Activated T-helper 17 cell treated with anti-CD3 and anti-CD28 coated beads, Interleukin-2, amount 50 U/mL, for 72 hours (primary cell): Measurements from ENCODE around the gene TMEM205. TPM values are rescaled to one million over a fixed set of nuclear protein-coding genes. Genes with fewer than 3 reads are reported as not detected.
"Not testable (repeated sequence)": the region's sequence is repeated elsewhere in the genome, so short reads cannot be mapped to it uniquely, and the experiment has no call there.

Experiments used
- ATAC-seq: fragments of 150-1000 bp; cut with Tn5 transposase; replicated peaks from 2 replicates; pipeline ENCODE4 v1.10.0; 2021; ENCODE audit warnings: mild to moderate bottlenecking, moderate library complexity
- H3K27ac Mint-ChIP-seq: one replicate; pipeline ENCODE4 v1.8.0; 2022; ENCODE audit warnings: mixed read lengths
- H3K27me3 Mint-ChIP-seq: one replicate; pipeline ENCODE4 v1.8.0; 2022; ENCODE audit warnings: mixed read lengths
- H3K36me3 Mint-ChIP-seq: one replicate; pipeline ENCODE4 v1.8.0; 2022; ENCODE audit warnings: low read depth, mild to moderate bottlenecking, mixed read lengths
- H3K4me1 Mint-ChIP-seq: one replicate; pipeline ENCODE4 v1.8.0; 2022; ENCODE audit warnings: mixed read lengths
- H3K4me3 Mint-ChIP-seq: one replicate; pipeline ENCODE4 v1.8.0; 2022; ENCODE audit warnings: mild to moderate bottlenecking, mixed read lengths
- H3K9me3 Mint-ChIP-seq: one replicate; pipeline ENCODE4 v1.8.0; 2022; ENCODE audit warnings: mixed read lengths
- total RNA-seq, 2 donors: library from RNA; stranded (reverse); gene quantifications; one replicate each; pipeline ENCODE4 v1.2.3, GENCODE V29; 2022

TMEM205 gene
- total RNA-seq, 2 donors from 2014 or later: 30.9 to 31.0 TPM

- Mint-ChIP-seq H3K4me3 (no peak overlapping the region), H3K4me1 (peaks cover 4% of the 10 kb centered on the region), H3K9me3 (no peaks in the 10 kb centered on the region), H3K27me3 (peaks cover 3% of the 10 kb centered on the region), H3K27ac (no peak overlapping the region), H3K36me3 (no peaks in the 10 kb centered on the region)
- ATAC-seq: no peak
Measured at GRCh38 chr19:11361037-11361770, 15.1 kb upstream of the TMEM205 start.

GRCh38 chr19:11359421-11359820 is 13.4 kb upstream of the TMEM205 start:
- Mint-ChIP-seq H3K27ac (no peak overlapping the region), H3K9me3 (no peaks in the 10 kb centered on the region), H3K4me1 (peaks cover 11% of the 10 kb centered on the region), H3K27me3 (peaks cover 7% of the 10 kb centered on the region), H3K36me3 (no peaks in the 10 kb centered on the region), H3K4me3 (no peak overlapping the region)
- ATAC-seq: no peak

- Mint-ChIP-seq H3K4me3 (peak overlapping the region; percentile 74), H3K4me1 (peaks cover 11% of the 10 kb centered on the region), H3K9me3 (no peaks in the 10 kb centered on the region), H3K27me3 (peaks cover 7% of the 10 kb centered on the region), H3K36me3 (no peaks in the 10 kb centered on the region), H3K27ac (no peak overlapping the region)
- no peak for ATAC-seq
Measured at GRCh38 chr19:11356676-11357550, 10.8 kb upstream of the TMEM205 start.

- Mint-ChIP-seq H3K36me3 (no peaks in the 10 kb centered on the region), H3K27ac (peak overlapping the region; percentile 73), H3K27me3 (peaks cover 7% of the 10 kb centered on the region), H3K4me3 (peak overlapping the region; percentile 74), H3K9me3 (no peaks in the 10 kb centered on the region), H3K4me1 (peaks cover 11% of the 10 kb centered on the region)
- ATAC-seq: no peak
Measured at GRCh38 chr19:11356074-11356397, 10.0 kb upstream of the TMEM205 start.

GRCh38 chr19:11355160-11356073 is 9.3 kb upstream of the TMEM205 start, which contains the start of gene PLPPR2:
Gene PLPPR2, plus strand, starts transcription at chr19:11355432. Its CDS starts 2,242 bp downstream, at chr19:11357674.
- peak; percentile 93 for ATAC-seq
- H3K27me3 Mint-ChIP-seq: peaks cover 7% of the 10 kb centered on the region
- H3K9me3 Mint-ChIP-seq: no peaks in the 10 kb centered on the region
- no peaks in the 10 kb centered on the region for H3K36me3 Mint-ChIP-seq
- H3K27ac Mint-ChIP-seq: peak within 1 kb of the TSS; percentile 73
- peaks cover 11% of the 10 kb centered on the region for H3K4me1 Mint-ChIP-seq
- peak within 1 kb of the TSS; percentile 74 for H3K4me3 Mint-ChIP-seq

GRCh38 chr19:11354102-11354501 is 8.0 kb upstream of the TMEM205 start:
- H3K27me3 Mint-ChIP-seq, H3K9me3 Mint-ChIP-seq, ATAC-seq, H3K36me3 Mint-ChIP-seq, H3K27ac Mint-ChIP-seq: not testable (repeated sequence)
- peaks cover 11% of the 10 kb centered on the region for H3K4me1 Mint-ChIP-seq
- H3K4me3 Mint-ChIP-seq: peak overlapping the region; percentile 74

GRCh38 chr19:11349171-11349570 is 3.1 kb upstream of the TMEM205 start:
- H3K4me1 Mint-ChIP-seq: peaks cover 9% of the 10 kb centered on the region
- no peak overlapping the region for H3K4me3 Mint-ChIP-seq
- H3K9me3 Mint-ChIP-seq: no peaks in the 10 kb centered on the region
- H3K27ac Mint-ChIP-seq: no peak overlapping the region
- H3K27me3 Mint-ChIP-seq: no peaks in the 10 kb centered on the region
- no peaks in the 10 kb centered on the region for H3K36me3 Mint-ChIP-seq
- ATAC-seq: no peak

- ATAC-seq: no peak
- Mint-ChIP-seq H3K9me3 (no peaks in the 10 kb centered on the region), H3K36me3 (no peaks in the 10 kb centered on the region), H3K27ac (no peak overlapping the region), H3K4me1 (peaks cover 9% of the 10 kb centered on the region), H3K4me3 (peak overlapping the region; percentile 94), H3K27me3 (no peaks in the 10 kb centered on the region)
Measured at GRCh38 chr19:11347546-11348039, 1.5 kb upstream of the TMEM205 start.

- Mint-ChIP-seq H3K27me3 (no peaks in the 10 kb centered on the region), H3K36me3 (no peaks in the 10 kb centered on the region), H3K4me1 (peaks cover 9% of the 10 kb centered on the region), H3K27ac (peak overlapping the region; percentile 91), H3K9me3 (no peaks in the 10 kb centered on the region), H3K4me3 (peak overlapping the region; percentile 94)
- no peak for ATAC-seq
Measured at GRCh38 chr19:11345122-11345803, 805 bp downstream of the TMEM205 start.

GRCh38 chr19:11342429-11342828 is 3.6 kb downstream of the TMEM205 start:
- H3K36me3 Mint-ChIP-seq: no peaks in the 10 kb centered on the region
- H3K27ac Mint-ChIP-seq: no peak overlapping the region
- no peaks in the 10 kb centered on the region for H3K27me3 Mint-ChIP-seq
- H3K9me3 Mint-ChIP-seq: no peaks in the 10 kb centered on the region
- H3K4me1 Mint-ChIP-seq: peaks cover 13% of the 10 kb centered on the region
- H3K4me3 Mint-ChIP-seq: no peak overlapping the region
- no peak for ATAC-seq

- Mint-ChIP-seq H3K27ac (peak overlapping the region; percentile 48), H3K4me3 (peak overlapping the region; percentile 76), H3K36me3 (peaks cover 12% of the 10 kb centered on the region)
- not testable (repeated sequence) for H3K4me1 Mint-ChIP-seq, H3K9me3 Mint-ChIP-seq, ATAC-seq, H3K27me3 Mint-ChIP-seq
Measured at GRCh38 chr19:11340099-11340467, 6.0 kb downstream of the TMEM205 start.

GRCh38 chr19:11339254-11340098 is 6.6 kb downstream of the TMEM205 start, which contains the start of gene RAB3D:
Gene RAB3D, minus strand, starts transcription at chr19:11339657. Its CDS starts 2,258 bp downstream, at chr19:11337399.
- peak; percentile 99 for ATAC-seq
- H3K4me3 Mint-ChIP-seq: peak within 1 kb of the TSS; percentile 76
- H3K36me3 Mint-ChIP-seq: peaks cover 17% of the 10 kb centered on the region
- no peaks in the 10 kb centered on the region for H3K27me3 Mint-ChIP-seq
- peak within 1 kb of the TSS; percentile 55 for H3K27ac Mint-ChIP-seq
- H3K4me1 Mint-ChIP-seq: peaks cover 5% of the 10 kb centered on the region
- H3K9me3 Mint-ChIP-seq: no peaks in the 10 kb centered on the region
